GM19043 (cell line): ENCODE measurements around the gene APC2.

ENCODE experiments used
- ATAC-seq: cut with Tn5 transposase; IDR thresholded peaks from one replicate; pipeline ENCODE4 v1.9.1; 2021; ENCODE audit warnings: low read depth; ENCODE audit not compliant: unreplicated experiment

APC2 gene

GRCh38 chr19:1445185-1445931, 4.6 kb upstream of the APC2 start:
- peak; percentile 61 for ATAC-seq

- no peak for ATAC-seq
Measured at GRCh38 chr19:1445932-1446712, 3.8 kb upstream of the APC2 start.

- ATAC-seq = no peak
Measured at GRCh38 chr19:1446713-1447481, 3.0 kb upstream of the APC2 start.

- ATAC-seq = no peak
Measured at GRCh38 chr19:1447504-1447903, 2.4 kb upstream of the APC2 start.

- ATAC-seq = no peak
Measured at GRCh38 chr19:1447944-1448343, 2.0 kb upstream of the APC2 start.

- no peak for ATAC-seq
Measured at GRCh38 chr19:1450735-1451731, 1.1 kb downstream of the APC2 start.

- no peak for ATAC-seq
Measured at GRCh38 chr19:1451916-1452801, 2.2 kb downstream of the APC2 start.

GRCh38 chr19:1452802-1453524, 3.0 kb downstream of the APC2 start:
- ATAC-seq = no peak

- no peak for ATAC-seq
Measured at GRCh38 chr19:1453525-1454364, 3.8 kb downstream of the APC2 start.

GRCh38 chr19:1455002-1455335, 5.0 kb downstream of the APC2 start:
- ATAC-seq = no peak

- no peak for ATAC-seq
Measured at GRCh38 chr19:1455336-1456120, 5.6 kb downstream of the APC2 start.

GRCh38 chr19:1456121-1456900, 6.4 kb downstream of the APC2 start:
- ATAC-seq = no peak

GRCh38 chr19:1457031-1457739, 7.3 kb downstream of the APC2 start:
- no peak for ATAC-seq

- no peak for ATAC-seq
Measured at GRCh38 chr19:1457892-1458291, 8.0 kb downstream of the APC2 start.

GRCh38 chr19:1459479-1459878, 9.6 kb downstream of the APC2 start:
- ATAC-seq = no peak
